K562 (cell line): Measurements from ENCODE around the gene FOXI1. TPM values are rescaled to one million over a fixed set of nuclear protein-coding genes. Genes with fewer than 3 reads are reported as not detected.

Experiments
- ATAC-seq: fragments of 200-7000 bp; cut with Tn5 transposase; 3 replicates; pipeline ENCODE4 v1.9.1; 2020; ENCODE audit warnings: moderate library complexity
- BruUV-seq: library from RNA; stranded (reverse); fragments of 400-500 nt; replicated peaks from 2 replicates; lab custom pipeline; 2021; lab: Mats Ljungman, UMichigan
- CTCF ChIA-PET: fragments of 300-600 bp; formaldehyde crosslinking; extraction: SDS; loops from one replicate; lab custom pipeline; 2021; ENCODE audit warnings: low intra/inter-chr PET ratio; lab: Yijun Ruan, JAX
- POLR2A ChIA-PET: fragments of 300-600, 350-650 bp; sonication (Branson Sonifier 250); formaldehyde crosslinking; extraction: SDS; loops from one replicate; lab custom pipeline; 2021; ENCODE audit warnings: antibody characterized with exemption, inconsistent platforms; lab: Yijun Ruan, JAX
- DNase-seq, 4 experiments: peaks; one replicate each; pipeline versions ENCODE4 v3.0.0 to v3.0.0-alpha.2; 2011 to 2018; ENCODE audit warnings: low spot score in 3 of 4, mixed read lengths in 3 of 4; ENCODE audit errors: extremely low read depth in 1 of 4
- FAIRE-seq: peaks from 2 replicates; lab custom pipeline; 2011; peaks lifted over from hg19 to GRCh38; lab: Jason Lieb, UNC
- H2AFZ ChIP-seq: 2 replicates; pipeline ENCODE4 v1.6.0; 2011; ENCODE audit warnings: low read depth, low read length, control low read depth, inconsistent platforms
- H3K27ac ChIP-seq: fragments of 200-600 bp; 3 replicates; pipeline ENCODE4 v1.8.0; 2011; ENCODE audit warnings: low read depth, mild to moderate bottlenecking, control low read depth, inconsistent platforms, low read length, moderate library complexity, mixed read lengths; ENCODE audit errors: extremely low read depth
- H3K27me3 ChIP-seq, 2 experiments: fragments of 300-600 bp in 1 of 2; 2 replicates in 1 of 2; 3 replicates in 1 of 2; pipeline versions ENCODE4 v1.6.0 to v1.8.0; 2011; ENCODE audit warnings: inconsistent platforms in 2 of 2, low read length in 2 of 2, mild to moderate bottlenecking in 1 of 2, mixed read lengths in 1 of 2, moderate library complexity in 1 of 2; ENCODE audit not compliant: control insufficient read depth in 2 of 2, insufficient read depth in 2 of 2
- H3K36me3 ChIP-seq: fragments of 300-600 bp; 3 replicates; pipeline ENCODE4 v1.8.0; 2011; ENCODE audit warnings: mild to moderate bottlenecking, low read length, inconsistent platforms; ENCODE audit not compliant: control insufficient read depth, insufficient read depth
- H3K4me1 ChIP-seq, 2 experiments: fragments of 200-600 bp in 1 of 2; replicated peaks in 1 of 2; 2 replicates in 1 of 2; 3 replicates in 1 of 2; pipeline versions ENCODE4 v1.5.1 to v1.8.0; 2011; ENCODE audit warnings: inconsistent platforms in 2 of 2, low read length in 2 of 2, mild to moderate bottlenecking in 1 of 2, mixed read lengths in 1 of 2, moderate library complexity in 1 of 2; ENCODE audit not compliant: control insufficient read depth in 2 of 2, insufficient read depth in 2 of 2
- H3K4me2 ChIP-seq: 2 replicates; pipeline ENCODE4 v1.6.1; 2011; ENCODE audit warnings: low read length, control low read depth, inconsistent platforms, mixed read lengths; ENCODE audit not compliant: insufficient read depth
- H3K4me3 ChIP-seq: fragments of 200-600 bp; sonication (generic), shearing (Covaris generic); 2 replicates; pipeline ENCODE4 v1.5.1; 2016; ENCODE audit warnings: control low read depth, inconsistent platforms
- H3K79me2 ChIP-seq: fragments of 200-600 bp; 3 replicates; pipeline ENCODE4 v1.8.0; 2011; ENCODE audit warnings: low read length, inconsistent platforms; ENCODE audit not compliant: control insufficient read depth, insufficient read depth
- H3K9ac ChIP-seq, 2 experiments: 2 replicates each; pipeline versions ENCODE4 v1.6.0 to v1.6.1; 2011; ENCODE audit warnings: low read depth in 2 of 2, low read length in 2 of 2, control low read depth in 1 of 2, inconsistent platforms in 1 of 2, mild to moderate bottlenecking in 1 of 2, mixed read lengths in 1 of 2; ENCODE audit not compliant: insufficient read depth in 1 of 2
- H3K9me1 ChIP-seq: one replicate; pipeline ENCODE4 v1.6.0; 2011; ENCODE audit warnings: inconsistent platforms, mild to moderate bottlenecking, low read length, moderate library complexity; ENCODE audit not compliant: control insufficient read depth, insufficient read depth
- H3K9me3 ChIP-seq: replicated peaks from 2 replicates; pipeline ENCODE4 v1.5.1; 2011; ENCODE audit warnings: low read depth, low read length, inconsistent platforms; ENCODE audit not compliant: control insufficient read depth, insufficient read depth
- H4K20me1 ChIP-seq: replicated peaks from 2 replicates; pipeline ENCODE4 v1.6.1; 2011; ENCODE audit warnings: low read length, inconsistent platforms, mixed read lengths; ENCODE audit not compliant: control insufficient read depth, insufficient read depth
- BRD9 ChIP-seq: fragments of 450-650 bp; IDR thresholded peaks from 2 replicates; pipeline ENCODE4 v1.6.1; 2018; ENCODE audit warnings: low read depth; ENCODE audit not compliant: partially characterized antibody
- DPF2 ChIP-seq: fragments of 450-650 bp; IDR thresholded peaks from 2 replicates; pipeline ENCODE4 v1.6.1; 2016
- ERF ChIP-seq: fragments of 450-650 bp; formaldehyde crosslinking; IDR thresholded peaks from 2 replicates; pipeline ENCODE4 v1.4.0; 2020; ENCODE audit warnings: mild to moderate bottlenecking, mixed read lengths
- HMGN3 ChIP-seq: IDR thresholded peaks from 2 replicates; pipeline ENCODE4 v1.6.1; 2011; ENCODE audit warnings: borderline replicate concordance, low read depth, mild to moderate bottlenecking, mixed read lengths, low read length; ENCODE audit not compliant: insufficient read length; ENCODE audit errors: extremely low read depth
- PML ChIP-seq: IDR thresholded peaks from 2 replicates; pipeline ENCODE4 v1.6.1; 2012; ENCODE audit warnings: low read length, inconsistent platforms
- RBM14 ChIP-seq: fragments of 200-400 bp; formaldehyde crosslinking; IDR thresholded peaks from 2 replicates; pipeline ENCODE4 v1.6.1; 2018; ENCODE audit warnings: low read depth, mild to moderate bottlenecking, low read length, moderate library complexity, borderline replicate concordance; ENCODE audit not compliant: insufficient read depth
- TSHZ1 ChIP-seq: fragments of 250-450 bp; sonication (Bioruptor Pico); IDR thresholded peaks from 2 replicates; pipeline ENCODE4 v1.4.0; 2020; ENCODE audit warnings: mild to moderate bottlenecking, moderate library complexity
- ZNF311 ChIP-seq: fragments of 250-450 bp; sonication (Bioruptor Pico); IDR thresholded peaks from 2 replicates; pipeline ENCODE4 v1.4.0; 2020; ENCODE audit warnings: mild to moderate bottlenecking, moderate library complexity
- ZNF507 ChIP-seq: conservative IDR thresholded peaks from 2 replicates; pipeline ENCODE4 v1.6.1; 2017; ENCODE audit warnings: missing genetic modification characterization, missing compliant biosample characterization
- in situ Hi-C: fragments of 300-500 bp; cut with MboI; formaldehyde crosslinking; loops from 4 replicates; pipeline ENCODE4 v1.15.0; 2018; ENCODE audit warnings: inconsistent platforms, mixed read lengths
- intact Hi-C: fragments of 100-400 bp; cut with micrococcal nuclease; formaldehyde crosslinking; loops from 2 replicates; pipeline ENCODE4 v1.14.2; 2022
- polyA plus RNA-seq, 8 experiments: library from polyadenylated mRNA; depleted of rRNA in 4 of 8; stranded (reverse) in 5 of 8; unstranded in 3 of 8; fragments of >200 nt; fragmentation: Nextera tagmentation in 2 of 8; fragmentation: Illumina TruSeq in 1 of 8; extraction: Ambion mirVana in 2 of 8; extraction: Trizol in 1 of 8; gene quantifications; 2 replicates each; pipeline versions ENCODE4 v1.2.1 to v1.2.3, GENCODE V29; 2011 to 2014; ENCODE audit warnings: inconsistent platforms in 1 of 8, missing spikeins in 1 of 8
- total RNA-seq, 7 experiments: library from RNA; depleted of rRNA in 6 of 7; stranded (reverse); fragments of >200 nt in 6 of 7; fragmentation: Illumina TruSeq in 2 of 7; extraction: Trizol in 2 of 7; gene quantifications; 2 replicates each; pipeline versions ENCODE4 v1.2.1 to v1.2.3, GENCODE V29; 2011 to 2021; ENCODE audit warnings: low replicate concordance in 1 of 7

Gene FOXI1
- total and polyA plus RNA-seq, 9 of the 15 experiments (the other 6 are each of a cell fraction or from before 2014, with no cell fraction given): not detected

GRCh38 chr5:170076739-170077138 is 29.0 kb upstream of the FOXI1 start:
- no peaks in the 10 kb centered on the region; the same call in 1 of the 2 replicates for H4K20me1 ChIP-seq
- no peak for DNase-seq
- H2AFZ ChIP-seq: no peak overlapping the region
- ChIA-PET CTCF (no interaction called here), POLR2A (no interaction called here)
- no peak for TF ChIP-seq HMGN3
- TF ChIP-seq DPF2: no peak
- no peak for TF ChIP-seq ERF
- no peak for TF ChIP-seq RBM14
- TF ChIP-seq PML: no peak
- TF ChIP-seq ZNF311: no peak
- TF ChIP-seq TSHZ1 (CRISPR knock-in tag): no peak
- no peak for TF ChIP-seq ZNF507 (tag)
- TF ChIP-seq BRD9: no peak
- in situ Hi-C loops (no loop called here), intact Hi-C loops (no loop called here)
- no TSS peak for BruUV-seq
- H3K9ac ChIP-seq: no peak overlapping the region
- H3K79me2 ChIP-seq: no peaks in the 10 kb centered on the region
- H3K27ac ChIP-seq: no peak overlapping the region
- no peak overlapping the region for H3K4me3 ChIP-seq
- no peaks in the 10 kb centered on the region for H3K36me3 ChIP-seq
- FAIRE-seq: no peak
- H3K9me3 ChIP-seq: no peaks in the 10 kb centered on the region
- ATAC-seq: no peak
- H3K27me3 ChIP-seq: no peaks in the 10 kb centered on the region; a peak in 1 of 5 replicates
- H3K9me1 ChIP-seq: no peaks in the 10 kb centered on the region
- H3K4me1 ChIP-seq: no peaks in the 10 kb centered on the region
- no peak overlapping the region for H3K4me2 ChIP-seq
